Neural cell (in vitro differentiated cells): Measurements from ENCODE around the gene EIF3D. TPM values are rescaled to one million over a fixed set of nuclear protein-coding genes. Genes with fewer than 3 reads are reported as not detected.

Experiments used
- H2AFZ ChIP-seq: fragments of 200-600, 300-800 bp; sonication (generic), shearing (Covaris generic); 2 replicates; pipeline ENCODE4 v1.6.0; 2014; ENCODE audit warnings: low read depth, mild to moderate bottlenecking, antibody characterized with exemption, low read length, moderate library complexity
- H3F3A ChIP-seq: fragments of 200-600 bp; shearing (Covaris generic); 2 replicates; pipeline ENCODE4 v1.6.1; 2016; ENCODE audit warnings: mild to moderate bottlenecking, moderate library complexity, mixed read lengths, antibody characterized with exemption, low read length; ENCODE audit not compliant: insufficient read depth, poor library complexity, severe bottlenecking
- H3K27ac ChIP-seq: fragments of 200-600, 300-800 bp; sonication (generic), shearing (Covaris generic); 2 replicates; pipeline ENCODE4 v1.5.1; 2014; ENCODE audit warnings: mild to moderate bottlenecking, low read length, moderate library complexity
- H3K27me3 ChIP-seq: fragments of 300-800, 200-600 bp; sonication (generic), shearing (Covaris generic); 2 replicates; pipeline ENCODE4 v1.6.0; 2014; ENCODE audit warnings: mild to moderate bottlenecking, low read depth, low read length, moderate library complexity; ENCODE audit not compliant: insufficient read depth
- H3K36me3 ChIP-seq: fragments of 300-800, 200-600 bp; sonication (generic), shearing (Covaris generic); 2 replicates; pipeline ENCODE4 v1.5.1; 2014; ENCODE audit warnings: mild to moderate bottlenecking, antibody characterized with exemption, low read length, moderate library complexity; ENCODE audit not compliant: insufficient read depth
- H3K4me2 ChIP-seq: fragments of 300-800, 200-600 bp; sonication (generic), shearing (Covaris generic); 2 replicates; pipeline ENCODE4 v1.6.0; 2014; ENCODE audit warnings: mild to moderate bottlenecking, low read length
- H3K4me3 ChIP-seq: fragments of 300-800, 200-600 bp; sonication (generic), shearing (Covaris generic); 2 replicates; pipeline ENCODE4 v1.5.1; 2014; ENCODE audit warnings: mild to moderate bottlenecking, low read length, moderate library complexity
- H3K79me2 ChIP-seq: fragments of 200-600 bp; shearing (Covaris generic); replicated peaks from 2 replicates; pipeline ENCODE4 v1.6.0; 2014; ENCODE audit warnings: mild to moderate bottlenecking, low read length, moderate library complexity; ENCODE audit not compliant: insufficient read depth
- H3K9ac ChIP-seq: fragments of 300-800, 200-600 bp; sonication (generic), shearing (Covaris generic); 2 replicates; pipeline ENCODE4 v1.6.1; 2016; ENCODE audit warnings: mild to moderate bottlenecking, low read length, mixed read lengths
- H3K9me2 ChIP-seq: fragments of 200-600 bp; shearing (Covaris generic); 2 replicates; pipeline ENCODE4 v1.6.1; 2016; ENCODE audit warnings: mild to moderate bottlenecking, low read length, mixed read lengths; ENCODE audit not compliant: insufficient read depth
- H3K9me3 ChIP-seq: fragments of 200-600, 300-800 bp; sonication (generic), shearing (Covaris generic); 2 replicates; pipeline ENCODE4 v1.6.1; 2016; ENCODE audit warnings: mild to moderate bottlenecking, mixed run types, low read length, moderate library complexity, mixed read lengths
- H4K20me1 ChIP-seq: fragments of 200-600 bp; shearing (Covaris generic); 2 replicates; pipeline ENCODE4 v1.6.1; 2016; ENCODE audit warnings: mild to moderate bottlenecking, mixed run types; ENCODE audit not compliant: insufficient read depth
- EP300 ChIP-seq: fragments of 450-650 bp; conservative IDR thresholded peaks from 2 replicates; pipeline ENCODE4 v1.6.1; 2014; ENCODE audit warnings: antibody characterized with exemption, mild to moderate bottlenecking, moderate library complexity; ENCODE audit not compliant: poor library complexity, severe bottlenecking
- EZH2 ChIP-seq: fragments of 200-600, 300-800 bp; shearing (Covaris generic), sonication (generic); IDR thresholded peaks from 2 replicates; pipeline ENCODE4 v1.6.1; 2014; ENCODE audit warnings: antibody characterized with exemption, low read length, borderline replicate concordance, mild to moderate bottlenecking; ENCODE audit not compliant: insufficient read depth, poor library complexity, severe bottlenecking
- MXI1 ChIP-seq: fragments of 450-650 bp; conservative IDR thresholded peaks from 2 replicates; pipeline ENCODE4 v1.6.1; 2014; ENCODE audit warnings: antibody characterized with exemption, mild to moderate bottlenecking; ENCODE audit not compliant: poor library complexity, severe bottlenecking
- POLR2AphosphoS5 ChIP-seq: IDR thresholded peaks from 2 replicates; pipeline ENCODE4 v1.6.1; 2012
- RAD21 ChIP-seq: fragments of 450-650 bp; conservative IDR thresholded peaks from 2 replicates; pipeline ENCODE4 v1.6.1; 2014; ENCODE audit warnings: antibody characterized with exemption, mild to moderate bottlenecking, moderate library complexity
- SMC3 ChIP-seq: fragments of 450-650 bp; conservative IDR thresholded peaks from 2 replicates; pipeline ENCODE4 v1.6.1; 2014; ENCODE audit warnings: antibody characterized with exemption, mild to moderate bottlenecking, moderate library complexity; ENCODE audit not compliant: poor library complexity
- TAF1 ChIP-seq: IDR thresholded peaks from 2 replicates; pipeline ENCODE4 v1.6.1; 2012; ENCODE audit warnings: low read depth
- polyA plus RNA-seq: library from polyadenylated mRNA; depleted of rRNA; stranded (reverse); fragments of >200 nt; gene quantifications from 2 replicates; pipeline ENCODE4 v1.2.3, GENCODE V29; 2014
- TF ChIP-seq, protein P1 (sequence below): IDR thresholded peaks from 2 replicates; pipeline ENCODE4 v1.6.1; 2012; ENCODE audit warnings: borderline replicate concordance
- TF ChIP-seq, protein P2 (sequence below): fragments of 450-650 bp; IDR thresholded peaks from 2 replicates; pipeline ENCODE4 v1.5.1; 2014; ENCODE audit warnings: antibody characterized with exemption, mild to moderate bottlenecking, moderate library complexity; ENCODE audit not compliant: poor library complexity, severe bottlenecking

EIF3D gene
- polyA plus RNA-seq, 1 donor from 2014 or later: 133 TPM

DNA sequence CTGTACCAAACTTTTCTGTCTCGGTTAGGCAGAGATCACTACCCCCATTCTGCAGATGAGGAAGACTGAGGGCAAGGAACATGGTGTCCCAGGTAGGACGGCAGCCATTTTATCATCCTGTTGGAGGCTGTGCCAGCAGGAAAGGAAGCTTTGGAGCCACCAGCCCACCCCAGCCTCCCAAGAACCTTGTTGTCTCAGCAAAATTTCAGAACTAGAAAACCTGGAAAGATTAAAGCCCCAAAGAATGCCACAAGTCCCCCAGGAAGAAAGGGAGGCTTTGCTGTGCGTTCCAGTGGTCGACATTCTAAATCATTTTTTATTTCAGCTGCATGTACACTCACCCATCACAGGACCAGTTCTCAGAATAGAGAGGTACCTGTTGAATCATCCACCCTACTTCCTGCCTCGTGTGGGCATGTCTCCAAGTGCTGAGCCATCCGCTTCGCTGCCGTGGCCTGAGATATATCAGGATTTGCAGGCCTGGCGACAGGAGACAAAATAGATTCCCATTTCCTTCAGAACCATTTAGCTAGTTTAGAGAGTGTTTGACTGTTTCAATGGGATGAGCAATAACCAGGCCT is 13.0 kb upstream of the EIF3D start:
- Histone ChIP-seq H2AFZ (no peak overlapping the region), H4K20me1 (no peaks in the 10 kb centered on the region), H3K79me2 (no peaks in the 10 kb centered on the region), H3K9me3 (no peaks in the 10 kb centered on the region), H3K4me2 (no peak overlapping the region), H3K27me3 (no peaks in the 10 kb centered on the region), H3K27ac (no peak overlapping the region), H3K36me3 (no peaks in the 10 kb centered on the region), H3K9ac (no peak overlapping the region), H3F3A (no peaks in the 10 kb centered on the region), H3K9me2 (no peaks in the 10 kb centered on the region), H3K4me3 (no peak overlapping the region)
- TF ChIP-seq RAD21 (no peak), MXI1 (no peak), TAF1 (no peak), POLR2AphosphoS5 (no peak), EZH2 (no peak), EP300 (no peak), SMC3 (no peak)
- TF ChIP-seq, protein P1, sequence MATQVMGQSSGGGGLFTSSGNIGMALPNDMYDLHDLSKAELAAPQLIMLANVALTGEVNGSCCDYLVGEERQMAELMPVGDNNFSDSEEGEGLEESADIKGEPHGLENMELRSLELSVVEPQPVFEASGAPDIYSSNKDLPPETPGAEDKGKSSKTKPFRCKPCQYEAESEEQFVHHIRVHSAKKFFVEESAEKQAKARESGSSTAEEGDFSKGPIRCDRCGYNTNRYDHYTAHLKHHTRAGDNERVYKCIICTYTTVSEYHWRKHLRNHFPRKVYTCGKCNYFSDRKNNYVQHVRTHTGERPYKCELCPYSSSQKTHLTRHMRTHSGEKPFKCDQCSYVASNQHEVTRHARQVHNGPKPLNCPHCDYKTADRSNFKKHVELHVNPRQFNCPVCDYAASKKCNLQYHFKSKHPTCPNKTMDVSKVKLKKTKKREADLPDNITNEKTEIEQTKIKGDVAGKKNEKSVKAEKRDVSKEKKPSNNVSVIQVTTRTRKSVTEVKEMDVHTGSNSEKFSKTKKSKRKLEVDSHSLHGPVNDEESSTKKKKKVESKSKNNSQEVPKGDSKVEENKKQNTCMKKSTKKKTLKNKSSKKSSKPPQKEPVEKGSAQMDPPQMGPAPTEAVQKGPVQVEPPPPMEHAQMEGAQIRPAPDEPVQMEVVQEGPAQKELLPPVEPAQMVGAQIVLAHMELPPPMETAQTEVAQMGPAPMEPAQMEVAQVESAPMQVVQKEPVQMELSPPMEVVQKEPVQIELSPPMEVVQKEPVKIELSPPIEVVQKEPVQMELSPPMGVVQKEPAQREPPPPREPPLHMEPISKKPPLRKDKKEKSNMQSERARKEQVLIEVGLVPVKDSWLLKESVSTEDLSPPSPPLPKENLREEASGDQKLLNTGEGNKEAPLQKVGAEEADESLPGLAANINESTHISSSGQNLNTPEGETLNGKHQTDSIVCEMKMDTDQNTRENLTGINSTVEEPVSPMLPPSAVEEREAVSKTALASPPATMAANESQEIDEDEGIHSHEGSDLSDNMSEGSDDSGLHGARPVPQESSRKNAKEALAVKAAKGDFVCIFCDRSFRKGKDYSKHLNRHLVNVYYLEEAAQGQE: no peak
- TF ChIP-seq, protein P2, sequence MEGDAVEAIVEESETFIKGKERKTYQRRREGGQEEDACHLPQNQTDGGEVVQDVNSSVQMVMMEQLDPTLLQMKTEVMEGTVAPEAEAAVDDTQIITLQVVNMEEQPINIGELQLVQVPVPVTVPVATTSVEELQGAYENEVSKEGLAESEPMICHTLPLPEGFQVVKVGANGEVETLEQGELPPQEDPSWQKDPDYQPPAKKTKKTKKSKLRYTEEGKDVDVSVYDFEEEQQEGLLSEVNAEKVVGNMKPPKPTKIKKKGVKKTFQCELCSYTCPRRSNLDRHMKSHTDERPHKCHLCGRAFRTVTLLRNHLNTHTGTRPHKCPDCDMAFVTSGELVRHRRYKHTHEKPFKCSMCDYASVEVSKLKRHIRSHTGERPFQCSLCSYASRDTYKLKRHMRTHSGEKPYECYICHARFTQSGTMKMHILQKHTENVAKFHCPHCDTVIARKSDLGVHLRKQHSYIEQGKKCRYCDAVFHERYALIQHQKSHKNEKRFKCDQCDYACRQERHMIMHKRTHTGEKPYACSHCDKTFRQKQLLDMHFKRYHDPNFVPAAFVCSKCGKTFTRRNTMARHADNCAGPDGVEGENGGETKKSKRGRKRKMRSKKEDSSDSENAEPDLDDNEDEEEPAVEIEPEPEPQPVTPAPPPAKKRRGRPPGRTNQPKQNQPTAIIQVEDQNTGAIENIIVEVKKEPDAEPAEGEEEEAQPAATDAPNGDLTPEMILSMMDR: no peak

DNA sequence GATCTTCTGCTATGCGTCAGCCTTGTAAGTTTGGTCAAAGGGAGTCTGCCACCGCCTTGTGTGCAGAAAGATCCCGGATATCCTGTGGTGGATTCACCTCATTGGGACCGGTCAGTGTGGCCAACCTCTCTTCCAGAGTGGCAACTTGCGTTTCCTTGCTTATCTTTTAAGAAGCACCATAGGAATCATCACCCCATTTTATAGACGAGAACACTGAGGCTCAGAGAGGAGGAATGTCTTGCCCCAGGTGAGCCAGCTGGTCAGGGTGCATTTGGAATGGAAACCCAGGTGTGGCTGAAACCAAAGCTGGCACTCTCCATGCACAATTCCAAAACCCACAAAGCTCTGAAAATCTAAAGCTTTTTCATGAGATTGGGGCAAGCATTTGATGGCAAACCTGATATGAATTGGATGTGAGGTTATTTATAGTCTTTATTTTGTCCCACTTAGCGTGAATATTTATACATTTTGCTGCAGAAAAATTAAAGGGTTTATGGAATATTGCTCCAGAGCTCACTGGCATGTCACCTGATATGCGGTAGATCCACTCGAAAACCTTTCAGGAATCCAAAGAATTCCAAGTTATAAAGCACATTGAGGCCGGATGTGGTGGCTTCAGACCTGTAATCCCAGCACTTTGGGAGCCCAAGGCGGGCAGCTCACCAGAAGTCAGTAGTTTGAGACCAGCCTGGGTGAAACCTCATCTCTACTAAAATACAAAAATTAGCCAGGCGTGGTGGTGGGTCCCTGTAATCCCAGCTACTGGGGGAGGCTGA is 12.1 kb upstream of the EIF3D start:
- H3K27me3 ChIP-seq: no peaks in the 10 kb centered on the region
- no peaks in the 10 kb centered on the region for H3K9me3 ChIP-seq
- H3K27ac ChIP-seq: no peak overlapping the region
- H3F3A ChIP-seq: no peaks in the 10 kb centered on the region
- no peaks in the 10 kb centered on the region for H4K20me1 ChIP-seq
- TF ChIP-seq EZH2 (no peak), TAF1 (no peak), POLR2AphosphoS5 (no peak), SMC3 (no peak), EP300 (no peak), MXI1 (no peak), RAD21 (no peak)
- TF ChIP-seq, protein P2: no peak
- TF ChIP-seq, protein P1: no peak
- H3K9ac ChIP-seq: no peak overlapping the region
- H3K36me3 ChIP-seq: no peaks in the 10 kb centered on the region
- no peaks in the 10 kb centered on the region for H3K9me2 ChIP-seq
- H3K4me2 ChIP-seq: no peak overlapping the region
- no peaks in the 10 kb centered on the region for H3K79me2 ChIP-seq
- H2AFZ ChIP-seq: no peak overlapping the region
- H3K4me3 ChIP-seq: no peak overlapping the region
